Left lung (tissue), 10 donors: ENCODE data around the gene ABHD16A. TPM values are rescaled to one million over a fixed set of nuclear protein-coding genes. Genes with fewer than 3 reads are reported as not detected.
A peak's percentile ranks its signal among the peaks of the same experiment; 100 is the strongest.

Experiments
- ATAC-seq: fragments of 200-7000 bp; cut with Tn5 transposase; one replicate; pipeline ENCODE4 v1.9.1; 2020; ENCODE audit warnings: moderate library complexity
- DNase-seq, 4 donors: peaks; one replicate each; pipeline ENCODE4 v3.0.0-alpha.2; 2013 to 2020
- H3K27ac ChIP-seq, 2 donors: fragments of 200-600 bp; sonication (generic) in 1 of 2; one replicate each; pipeline versions ENCODE4 v1.5.0 to v1.8.0; 2020 to 2021
- H3K27me3 ChIP-seq, 2 donors: fragments of 200-600 bp; sonication (generic) in 1 of 2; one replicate each; pipeline versions ENCODE4 v1.5.0 to v1.8.0; 2020 to 2021
- H3K36me3 ChIP-seq, 2 donors: fragments of 200-600 bp; sonication (generic) in 1 of 2; one replicate each; pipeline versions ENCODE4 v1.5.0 to v1.8.0; 2020 to 2021
- H3K4me1 ChIP-seq, 2 donors: fragments of 200-600 bp; one replicate each; pipeline ENCODE4 v1.8.0; 2021
- H3K4me3 ChIP-seq, 2 donors: fragments of 200-600 bp; sonication (generic) in 1 of 2; one replicate each; pipeline versions ENCODE4 v1.5.0 to v1.8.0; 2020 to 2021; ENCODE audit warnings: mild to moderate bottlenecking in 1 of 2
- H3K9me3 ChIP-seq, 2 donors: fragments of 200-600 bp; sonication (generic) in 1 of 2; one replicate each; pipeline versions ENCODE4 v1.5.0 to v1.8.0; 2020 to 2021
- CTCF ChIP-seq, 2 donors: fragments of 200-600 bp; sonication (generic) in 1 of 2; IDR thresholded peaks; one replicate each; pipeline versions ENCODE4 v1.5.0 to v1.8.0; 2021; ENCODE audit warnings: antibody characterized with exemption in 2 of 2
- intact Hi-C, 2 donors: fragments of 100-400 bp; cut with DNase I; formaldehyde crosslinking; loops; one replicate each; pipeline versions ENCODE4 v1.11.2 to v1.14.2; 2022
- polyA plus RNA-seq, 6 donors: library from polyadenylated mRNA; unstranded; fragments of 120-200 nt; gene quantifications; one replicate each; pipeline ENCODE4 v1.2.1, GENCODE V29; 2013; ENCODE audit not compliant: insufficient read length in 6 of 6
- total RNA-seq, 2 donors: library from RNA; stranded (reverse); fragmentation: NEBNext Ultra II Directional; extraction: Animal tissue kit (Norgen Biotek cat#: 25700); gene quantifications; one replicate each; pipeline ENCODE4 v1.2.1, GENCODE V29; 2021
- donor health status: DM: no; HTN: yes; CAD: no.
- donor health status: DM: no; HTN: no; CAD: no.

ABHD16A gene
- total and polyA plus RNA-seq, 8 donors = 53.6 to 63.9 (median 58.1) TPM

GRCh38 chr6:31658983-31659648 is 44.0 kb downstream of the ABHD16A start:
- intact Hi-C loops = no loop called here
- no peaks in the 10 kb centered on the region for H3K27me3 ChIP-seq
- TF ChIP-seq CTCF (IDR thresholded peaks at IDR 0.05) = no peak
- no peak for ATAC-seq
- H3K36me3 ChIP-seq = peaks cover 0 to 47% of the 10 kb centered on the region in 2 donors
- H3K4me1 ChIP-seq = peaks cover 25 to 74% of the 10 kb centered on the region in 2 donors
- H3K27ac ChIP-seq = peak overlapping the region in 1 of 2 donors; percentile 90
- peak overlapping the region; percentile 73 to 92 for H3K4me3 ChIP-seq
- no peaks in the 10 kb centered on the region for H3K9me3 ChIP-seq
- peak in 1 of 4 donors; percentile 51 for DNase-seq

GRCh38 chr6:31658158-31658688 is 44.9 kb downstream of the ABHD16A start:
- no peaks in the 10 kb centered on the region for H3K9me3 ChIP-seq
- TF ChIP-seq CTCF (IDR thresholded peaks at IDR 0.05) = no peak
- peak overlapping the region in 1 of 2 donors; percentile 37 for H3K27ac ChIP-seq
- intact Hi-C loops = no loop called here
- DNase-seq (peak in 1 of 4 donors; percentile 40), ATAC-seq (no peak)
- peaks cover 0 to 39% of the 10 kb centered on the region in 2 donors for H3K36me3 ChIP-seq
- no peaks in the 10 kb centered on the region for H3K27me3 ChIP-seq
- peak overlapping the region in 1 of 2 donors; percentile 92 for H3K4me3 ChIP-seq
- peaks cover 16 to 74% of the 10 kb centered on the region in 2 donors for H3K4me1 ChIP-seq

DNA sequence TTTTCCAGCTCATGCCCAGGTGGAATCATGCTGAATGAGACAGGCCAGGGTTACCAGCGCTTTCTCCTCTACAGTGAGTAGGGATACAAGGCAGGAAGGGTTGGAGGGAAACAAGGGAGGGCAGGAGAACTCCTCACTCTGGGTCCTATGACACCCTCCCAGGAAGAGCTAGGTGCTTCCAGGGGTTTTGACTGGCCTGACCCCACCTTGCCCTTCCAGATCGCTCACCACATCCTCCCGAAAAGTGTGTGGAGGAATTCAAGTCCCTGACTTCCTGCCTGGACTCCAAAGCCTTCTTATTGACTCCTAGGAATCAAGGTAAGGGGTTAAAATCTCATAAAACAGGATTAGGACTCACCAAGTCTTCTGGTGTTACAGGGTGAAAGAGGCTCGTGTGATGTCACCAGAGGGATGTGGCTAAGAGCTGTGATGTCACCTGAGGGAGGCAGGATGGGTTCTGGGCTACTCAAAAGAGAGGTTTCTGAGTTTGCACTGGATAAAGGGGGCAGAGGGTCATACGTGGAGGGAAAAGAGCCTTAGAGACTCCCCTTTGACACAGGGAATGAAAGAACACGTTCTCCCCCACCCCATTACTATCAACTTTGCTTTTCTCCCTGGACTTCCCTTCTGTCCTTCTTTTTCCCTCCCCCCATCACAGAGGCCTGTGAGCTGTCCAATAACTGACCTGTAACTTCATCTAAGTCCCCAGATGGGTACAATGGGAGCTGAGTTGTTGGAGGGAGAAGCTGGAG is 45.5 kb downstream of the ABHD16A start:
- Histone ChIP-seq H3K4me3 (no peak overlapping the region), H3K4me1 (peaks cover 15 to 70% of the 10 kb centered on the region in 2 donors), H3K36me3 (peaks cover 0 to 34% of the 10 kb centered on the region in 2 donors), H3K27me3 (no peaks in the 10 kb centered on the region), H3K9me3 (no peaks in the 10 kb centered on the region), H3K27ac (peak overlapping the region in 1 of 2 donors; percentile 37)
- intact Hi-C loops = no loop called here
- DNase-seq (no peak), ATAC-seq (no peak)
- TF ChIP-seq CTCF (IDR thresholded peaks at IDR 0.05) = no peak

GRCh38 chr6:31655349-31656237 is 47.5 kb downstream of the ABHD16A start, which contains the start of gene APOM:
Gene APOM, plus strand, starts transcription at chr6:31655894. Its CDS starts 73 bp downstream, at chr6:31655967.
- no peak within 1 kb of the TSS for H3K27ac ChIP-seq
- no peak for TF ChIP-seq CTCF (IDR thresholded peaks at IDR 0.05)

More at GRCh38 chr6:31655349-31656237, 47.5 kb downstream of the ABHD16A start, which contains the start of gene APOM:
- Histone ChIP-seq H3K4me3 (no peak within 1 kb of the TSS), H3K36me3 (peaks cover 0 to 27% of the 10 kb centered on the region in 2 donors), H3K9me3 (no peaks in the 10 kb centered on the region), H3K4me1 (peaks cover 20 to 66% of the 10 kb centered on the region in 2 donors), H3K27me3 (no peaks in the 10 kb centered on the region)
- intact Hi-C loops = no loop called here
- DNase-seq (no peak), ATAC-seq (no peak)
